ENCODE results near the gene CHRM5. TPM values are rescaled to one million over a fixed set of nuclear protein-coding genes. Genes with fewer than 3 reads are reported as not detected.

CHRM5 gene
- total RNA-seq, 1 donor from 2014 or later = not detected

DNA sequence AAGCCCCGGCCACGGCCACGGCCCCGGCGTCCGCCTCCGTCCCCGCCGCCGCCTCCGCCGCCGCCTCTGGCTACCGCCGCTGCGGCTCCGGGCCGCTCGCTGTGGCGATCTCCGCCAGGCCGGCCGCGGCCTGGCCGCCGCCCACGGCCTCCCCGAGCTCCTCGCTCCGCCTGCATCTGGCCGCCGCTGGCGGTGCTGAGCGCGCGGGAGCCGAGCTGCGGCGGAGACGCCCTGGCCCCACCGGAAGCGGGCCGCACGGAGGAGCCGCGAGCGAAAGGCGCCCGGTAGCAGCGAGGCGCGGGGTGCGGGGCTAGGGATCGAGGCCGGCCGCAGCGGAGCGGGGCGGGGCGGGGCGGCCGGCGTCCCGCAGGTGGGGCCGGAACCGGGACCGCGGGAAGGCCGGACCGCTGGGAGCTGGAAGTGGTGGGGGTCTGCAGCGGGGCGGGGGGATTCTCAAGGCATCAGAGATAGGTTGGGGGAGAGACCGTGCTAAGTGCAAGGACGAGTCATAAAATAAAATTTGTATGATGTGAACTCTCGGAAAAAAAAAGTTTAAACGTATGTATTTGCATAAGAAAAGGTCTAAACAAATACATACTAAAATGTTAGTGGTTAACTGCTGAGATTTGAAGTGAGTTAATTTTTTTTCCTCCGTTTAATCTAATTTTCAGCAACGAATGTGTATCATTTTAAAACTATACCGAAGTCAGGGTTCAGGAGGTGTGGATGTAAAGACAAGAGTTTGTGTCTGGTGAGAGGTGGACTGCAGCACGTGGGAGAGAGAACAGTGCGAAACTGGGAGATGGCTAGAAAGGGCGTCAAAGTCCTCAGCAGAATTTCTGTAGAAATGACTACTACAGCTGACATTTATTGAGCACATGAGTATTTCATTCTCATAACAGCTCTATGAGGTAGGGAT is 70.8 kb downstream of the CHRM5 start, which contains the start of gene AVEN:
AVEN (minus strand) TSS at position 334 of the 919 bp plus-strand sequence; CDS start at position 176, 158 bp downstream.
- H3K4me3 Mint-ChIP-seq (ENCODE audit: unreplicated experiment) = peak within 1 kb of the TSS; percentile 81
- TF ChIP-seq, protein P1, sequence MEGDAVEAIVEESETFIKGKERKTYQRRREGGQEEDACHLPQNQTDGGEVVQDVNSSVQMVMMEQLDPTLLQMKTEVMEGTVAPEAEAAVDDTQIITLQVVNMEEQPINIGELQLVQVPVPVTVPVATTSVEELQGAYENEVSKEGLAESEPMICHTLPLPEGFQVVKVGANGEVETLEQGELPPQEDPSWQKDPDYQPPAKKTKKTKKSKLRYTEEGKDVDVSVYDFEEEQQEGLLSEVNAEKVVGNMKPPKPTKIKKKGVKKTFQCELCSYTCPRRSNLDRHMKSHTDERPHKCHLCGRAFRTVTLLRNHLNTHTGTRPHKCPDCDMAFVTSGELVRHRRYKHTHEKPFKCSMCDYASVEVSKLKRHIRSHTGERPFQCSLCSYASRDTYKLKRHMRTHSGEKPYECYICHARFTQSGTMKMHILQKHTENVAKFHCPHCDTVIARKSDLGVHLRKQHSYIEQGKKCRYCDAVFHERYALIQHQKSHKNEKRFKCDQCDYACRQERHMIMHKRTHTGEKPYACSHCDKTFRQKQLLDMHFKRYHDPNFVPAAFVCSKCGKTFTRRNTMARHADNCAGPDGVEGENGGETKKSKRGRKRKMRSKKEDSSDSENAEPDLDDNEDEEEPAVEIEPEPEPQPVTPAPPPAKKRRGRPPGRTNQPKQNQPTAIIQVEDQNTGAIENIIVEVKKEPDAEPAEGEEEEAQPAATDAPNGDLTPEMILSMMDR (IDR thresholded peaks at IDR 0.05) = no peak

DNA sequence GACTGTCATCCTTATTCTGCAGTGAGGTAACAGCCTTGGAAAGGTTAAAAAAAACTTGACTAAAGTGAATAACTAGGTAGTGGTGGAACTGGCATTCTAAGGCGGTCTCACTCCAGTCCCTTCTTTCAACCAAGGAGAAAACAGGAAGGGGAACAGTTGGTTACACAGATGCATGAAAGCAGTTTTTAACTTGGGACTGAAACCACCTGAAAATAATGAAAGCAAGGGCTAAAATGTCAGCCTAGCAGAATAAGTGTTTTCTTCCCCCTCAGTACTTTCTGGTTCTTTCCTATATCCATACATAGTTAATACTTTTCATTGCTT is 71.5 kb downstream of the CHRM5 start:
- TF ChIP-seq, protein P1 (IDR thresholded peaks at IDR 0.05) = no peak
- peak overlapping the region; percentile 82 for H3K27ac Mint-ChIP-seq (ENCODE audit: unreplicated experiment)
- H3K4me3 Mint-ChIP-seq (ENCODE audit: unreplicated experiment) = peak overlapping the region; percentile 77
- H3K4me1 Mint-ChIP-seq (ENCODE audit: low read depth) = peaks cover 36% of the 10 kb centered on the region
- H3K36me3 Mint-ChIP-seq (ENCODE audit: low read depth) = no peaks in the 10 kb centered on the region
- no peak for DNase-seq (ENCODE audit: low spot score)
- no peaks in the 10 kb centered on the region for H3K9me3 Mint-ChIP-seq (ENCODE audit: low read depth)
- H3K27me3 Mint-ChIP-seq (ENCODE audit: low read depth) = no peaks in the 10 kb centered on the region

More for the DNA sequence above, 70.8 kb downstream of the CHRM5 start, which contains the start of gene AVEN:
- Mint-ChIP-seq H3K4me1 (ENCODE audit: low read depth) (peaks cover 40% of the 10 kb centered on the region), H3K9me3 (ENCODE audit: low read depth) (no peaks in the 10 kb centered on the region), H3K27me3 (ENCODE audit: low read depth) (no peaks in the 10 kb centered on the region), H3K36me3 (ENCODE audit: low read depth) (no peaks in the 10 kb centered on the region), H3K27ac (ENCODE audit: unreplicated experiment) (peak within 1 kb of the TSS; percentile 87)
- DNase-seq (ENCODE audit: low spot score) = no peak

DNA sequence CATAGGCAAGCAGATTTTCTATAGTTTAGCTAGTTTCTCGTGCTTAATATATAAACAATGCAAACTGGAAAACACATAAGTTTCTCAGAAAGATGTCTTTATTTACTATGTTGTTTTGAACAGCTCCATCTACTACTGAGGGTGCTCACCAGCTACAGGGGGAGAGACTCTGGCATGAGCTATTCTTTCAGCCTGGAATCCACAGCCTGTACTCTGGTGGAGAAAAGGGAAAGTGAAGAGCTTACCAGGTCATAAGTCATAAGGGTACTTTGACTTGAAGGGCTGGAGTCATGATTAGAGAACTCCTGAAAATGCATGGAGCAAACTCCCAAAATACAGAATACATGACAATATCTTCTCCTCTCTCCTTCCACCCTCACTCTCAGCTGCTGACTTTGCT is 75.1 kb downstream of the CHRM5 start:
- H3K4me1 Mint-ChIP-seq (ENCODE audit: low read depth) = peaks cover 44% of the 10 kb centered on the region
- TF ChIP-seq, protein P1 (IDR thresholded peaks at IDR 0.05) = no peak
- no peaks in the 10 kb centered on the region for H3K27me3 Mint-ChIP-seq (ENCODE audit: low read depth)
- peak overlapping the region; percentile 32 for H3K27ac Mint-ChIP-seq (ENCODE audit: unreplicated experiment)
- H3K36me3 Mint-ChIP-seq (ENCODE audit: low read depth) = no peaks in the 10 kb centered on the region
- no peaks in the 10 kb centered on the region for H3K9me3 Mint-ChIP-seq (ENCODE audit: low read depth)
- DNase-seq (ENCODE audit: low spot score) = no peak
- no peak overlapping the region for H3K4me3 Mint-ChIP-seq (ENCODE audit: unreplicated experiment)

DNA sequence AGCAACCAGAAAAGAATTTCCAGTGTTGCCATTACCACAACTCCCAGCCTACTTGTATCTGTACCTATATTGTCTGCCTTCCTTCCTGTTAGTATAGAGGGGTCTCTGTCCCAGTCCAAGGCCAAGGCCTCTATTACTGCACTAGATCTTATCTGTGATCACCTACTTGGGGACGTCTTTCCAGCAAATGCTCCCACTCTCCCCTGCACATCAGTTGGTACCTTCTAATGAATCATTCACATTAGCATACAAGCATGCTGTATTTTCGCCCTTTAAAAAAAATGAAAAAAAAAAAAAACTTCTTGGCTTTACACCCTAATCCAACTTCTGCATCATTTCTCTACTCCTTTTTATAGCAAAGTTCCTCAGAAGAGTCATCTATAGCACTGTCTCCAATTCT is 75.5 kb downstream of the CHRM5 start:
- no peaks in the 10 kb centered on the region for H3K36me3 Mint-ChIP-seq (ENCODE audit: low read depth)
- no peak overlapping the region for H3K27ac Mint-ChIP-seq (ENCODE audit: unreplicated experiment)
- no peaks in the 10 kb centered on the region for H3K27me3 Mint-ChIP-seq (ENCODE audit: low read depth)
- no peaks in the 10 kb centered on the region for H3K9me3 Mint-ChIP-seq (ENCODE audit: low read depth)
- H3K4me3 Mint-ChIP-seq (ENCODE audit: unreplicated experiment) = no peak overlapping the region
- DNase-seq (ENCODE audit: low spot score) = no peak
- TF ChIP-seq, protein P1 (IDR thresholded peaks at IDR 0.05) = no peak
- H3K4me1 Mint-ChIP-seq (ENCODE audit: low read depth) = peaks cover 49% of the 10 kb centered on the region

DNA sequence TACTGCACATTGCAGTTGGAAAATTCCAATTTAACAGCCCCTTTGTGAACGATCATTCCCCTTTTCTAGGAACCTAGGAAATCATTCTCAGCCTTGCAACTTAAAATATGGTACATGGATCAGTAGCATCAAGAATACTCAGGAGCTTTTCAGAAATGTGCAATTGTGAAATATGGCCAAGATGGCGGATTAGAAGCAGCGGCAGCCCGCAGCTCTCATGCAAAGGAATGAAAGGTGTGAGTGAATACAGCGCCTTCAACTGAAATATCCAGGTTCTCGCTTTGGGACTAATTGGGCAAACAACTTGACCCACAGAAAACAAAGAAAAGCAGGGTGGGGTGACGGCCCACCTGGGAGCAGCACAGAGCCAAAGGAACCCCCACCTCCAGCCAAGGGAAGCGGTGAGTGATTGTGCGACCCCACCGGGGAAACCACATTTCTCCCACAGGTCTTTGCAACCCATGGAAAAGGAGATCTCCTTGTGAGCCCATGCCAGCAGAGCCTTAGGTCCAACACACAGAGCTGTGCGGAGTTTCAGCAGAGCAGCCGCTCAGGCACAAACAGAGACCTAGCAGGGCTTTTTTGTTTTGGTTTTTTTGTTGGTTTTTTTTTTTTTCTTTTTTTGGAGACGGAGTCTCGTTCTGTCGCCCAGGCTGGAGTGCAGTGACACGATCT is 78.3 kb downstream of the CHRM5 start:
- Mint-ChIP-seq H3K36me3 (ENCODE audit: low read depth) (peaks cover 19% of the 10 kb centered on the region), H3K4me3 (ENCODE audit: unreplicated experiment) (no peak overlapping the region), H3K4me1 (ENCODE audit: low read depth) (peaks cover 45% of the 10 kb centered on the region), H3K27me3 (ENCODE audit: low read depth) (no peaks in the 10 kb centered on the region), H3K9me3 (ENCODE audit: low read depth) (peaks cover 21% of the 10 kb centered on the region), H3K27ac (ENCODE audit: unreplicated experiment) (peak overlapping the region; percentile 37)
- no peak for DNase-seq (ENCODE audit: low spot score)
- TF ChIP-seq, protein P1 (IDR thresholded peaks at IDR 0.05) = no peak

Measured in chondrocyte (in vitro differentiated cells).